ENCODE measurements around the gene SGCE.

SGCE gene

GRCh38 chr7:94576316-94576715, 79.6 kb downstream of the SGCE start:
- no peak for TF ChIP-seq CTCF (IDR thresholded peaks at IDR 0.05; ENCODE audit: borderline replicate concordance, insufficient read depth, low read depth, low read length)
- no peak overlapping the region for H3K4me3 ChIP-seq (ENCODE audit: low read depth, low read length)

- no peak for TF ChIP-seq CTCF (IDR thresholded peaks at IDR 0.05; ENCODE audit: borderline replicate concordance, insufficient read depth, low read depth, low read length)
- H3K4me3 ChIP-seq (ENCODE audit: low read depth, low read length) = no peak overlapping the region
Measured at GRCh38 chr7:94575646-94576045, 80.3 kb downstream of the SGCE start.

- no peak for TF ChIP-seq CTCF (IDR thresholded peaks at IDR 0.05; ENCODE audit: borderline replicate concordance, insufficient read depth, low read depth, low read length)
- H3K4me3 ChIP-seq (ENCODE audit: low read depth, low read length) = no peak overlapping the region
Measured at GRCh38 chr7:94571816-94572215, 84.1 kb downstream of the SGCE start.

- H3K4me3 ChIP-seq (ENCODE audit: low read depth, low read length) = no peak overlapping the region
- TF ChIP-seq CTCF (IDR thresholded peaks at IDR 0.05; ENCODE audit: borderline replicate concordance, insufficient read depth, low read depth, low read length) = no peak
Measured at GRCh38 chr7:94567396-94567795, 88.5 kb downstream of the SGCE start.

GRCh38 chr7:94565247-94565894, 90.6 kb downstream of the SGCE start:
- TF ChIP-seq CTCF (IDR thresholded peaks at IDR 0.05; ENCODE audit: borderline replicate concordance, insufficient read depth, low read depth, low read length) = no peak

GRCh38 chr7:94562525-94562924, 93.4 kb downstream of the SGCE start:
- H3K4me3 ChIP-seq (ENCODE audit: low read depth, low read length) = no peak overlapping the region
- TF ChIP-seq CTCF (IDR thresholded peaks at IDR 0.05; ENCODE audit: borderline replicate concordance, insufficient read depth, low read depth, low read length) = no peak

More at GRCh38 chr7:94565247-94565894, 90.6 kb downstream of the SGCE start:
- H3K4me3 ChIP-seq (ENCODE audit: low read depth, low read length) = no peak overlapping the region

- TF ChIP-seq CTCF (IDR thresholded peaks at IDR 0.05; ENCODE audit: borderline replicate concordance, insufficient read depth, low read depth, low read length) = no peak
- no peak overlapping the region for H3K4me3 ChIP-seq (ENCODE audit: low read depth, low read length)
Measured at GRCh38 chr7:94561841-94562514, 94.0 kb downstream of the SGCE start.
